DMS79 (cell line): ENCODE data around the gene LSMEM2.
"Not testable (repeated sequence)": the region's sequence is repeated elsewhere in the genome, so short reads cannot be mapped to it uniquely, and the experiment has no call there.

ENCODE experiments used
- DNase-seq: peaks from one replicate; lab custom pipeline; 2025; lab: John Stamatoyannopoulos, UW

Gene LSMEM2

GRCh38 chr3:50278880-50279224 is at the start of gene LSMEM2:
Gene LSMEM2 (plus strand): TSS chr3:50279087. CDS start chr3:50279114, 27 bp downstream.
- no peak for DNase-seq

GRCh38 chr3:50229490-50229889 is 49.4 kb upstream of the LSMEM2 start:
- DNase-seq: no peak

- no peak for DNase-seq
Observed at GRCh38 chr3:50230104-50230793, 48.6 kb upstream of the LSMEM2 start.

GRCh38 chr3:50230794-50231125 is 48.1 kb upstream of the LSMEM2 start:
- no peak for DNase-seq

- no peak for DNase-seq
Observed at GRCh38 chr3:50231581-50231980, 47.3 kb upstream of the LSMEM2 start.

- no peak for DNase-seq
Observed at GRCh38 chr3:50232303-50232702, 46.6 kb upstream of the LSMEM2 start.

GRCh38 chr3:50233176-50233575 is 45.7 kb upstream of the LSMEM2 start:
- DNase-seq: no peak

- DNase-seq: peak; percentile 87
Observed at GRCh38 chr3:50235716-50236483, 43.0 kb upstream of the LSMEM2 start, which contains the start of gene GNAI2. Gene GNAI2 (plus strand): TSS chr3:50236204. CDS start chr3:50236336, 132 bp downstream.

GRCh38 chr3:50236484-50237132 is 42.3 kb upstream of the LSMEM2 start:
- no peak for DNase-seq

- DNase-seq: no peak
Observed at GRCh38 chr3:50237133-50237651, 41.7 kb upstream of the LSMEM2 start.

GRCh38 chr3:50237754-50238548 is 40.9 kb upstream of the LSMEM2 start:
- DNase-seq: peak; percentile 15

GRCh38 chr3:50238549-50239026 is 40.3 kb upstream of the LSMEM2 start:
- no peak for DNase-seq

GRCh38 chr3:50239649-50240048 is 39.2 kb upstream of the LSMEM2 start:
- DNase-seq: no peak

GRCh38 chr3:50241163-50241562 is 37.7 kb upstream of the LSMEM2 start:
- DNase-seq: no peak

- DNase-seq: no peak
Observed at GRCh38 chr3:50241713-50242380, 37.0 kb upstream of the LSMEM2 start.

GRCh38 chr3:50242381-50242770 is 36.5 kb upstream of the LSMEM2 start:
- DNase-seq: no peak

- DNase-seq: no peak
Observed at GRCh38 chr3:50242851-50243542, 35.9 kb upstream of the LSMEM2 start.

- DNase-seq: no peak
Observed at GRCh38 chr3:50243543-50243895, 35.4 kb upstream of the LSMEM2 start.

- not testable (repeated sequence) for DNase-seq
Observed at GRCh38 chr3:50244813-50245212, 34.1 kb upstream of the LSMEM2 start.

GRCh38 chr3:50245251-50245745 is 33.6 kb upstream of the LSMEM2 start:
- no peak for DNase-seq
